Endothelial cell of umbilical vein (primary cell): ENCODE results near the gene CSHL1. TPM values are rescaled to one million over a fixed set of nuclear protein-coding genes. Genes with fewer than 3 reads are reported as not detected.

Experiments
- BruUV-seq: library from RNA; stranded (reverse); fragments of 400-500 nt; replicated peaks from 2 replicates; lab custom pipeline; 2021; lab: Mats Ljungman, UMichigan
- CTCF ChIA-PET: fragments of 300-600, 350-600 bp; sonication (Branson Sonifier 250); formaldehyde crosslinking; loops from one replicate; lab custom pipeline; 2021; ENCODE audit warnings: antibody characterized with exemption, inconsistent platforms; lab: Charles Lee
- POLR2A ChIA-PET: fragments of 300-600, 350-600 bp; sonication (Branson Sonifier 250); formaldehyde crosslinking; loops from one replicate; lab custom pipeline; 2021; ENCODE audit warnings: antibody characterized with exemption, inconsistent platforms; lab: Charles Lee
- DNase-seq: peaks from one replicate; pipeline ENCODE4 v3.0.0-alpha.2; 2011; ENCODE audit warnings: low read depth, low spot score
- FAIRE-seq: peaks from 2 replicates; lab custom pipeline; 2011; peaks lifted over from hg19 to GRCh38; lab: Jason Lieb, UNC
- H2AFZ ChIP-seq: 2 replicates; pipeline ENCODE4 v1.6.0; 2012; ENCODE audit warnings: low read depth, low read length, control low read depth, inconsistent platforms
- H3K27ac ChIP-seq: 2 replicates; pipeline ENCODE4 v1.5.1; 2011; ENCODE audit warnings: low read depth, mild to moderate bottlenecking, control low read depth, low read length, moderate library complexity; ENCODE audit not compliant: insufficient read depth
- H3K27me3 ChIP-seq, 2 experiments: 2 replicates each; pipeline versions ENCODE4 v1.6.0 to v1.6.1; 2011; ENCODE audit warnings: low read length in 2 of 2, mixed read lengths in 1 of 2; ENCODE audit not compliant: control insufficient read depth in 2 of 2, insufficient read depth in 2 of 2
- H3K36me3 ChIP-seq, 2 experiments: 2 replicates in 1 of 2; 3 replicates in 1 of 2; pipeline ENCODE4 v1.5.1; 2011; ENCODE audit warnings: low read length in 2 of 2, mild to moderate bottlenecking in 1 of 2, moderate library complexity in 1 of 2; ENCODE audit not compliant: control insufficient read depth in 2 of 2, insufficient read depth in 2 of 2; ENCODE audit errors: extremely low read depth in 1 of 2
- H3K4me1 ChIP-seq: 3 replicates; pipeline ENCODE4 v1.5.1; 2011; ENCODE audit warnings: mild to moderate bottlenecking, low read length; ENCODE audit not compliant: control insufficient read depth, insufficient read depth; ENCODE audit errors: extremely low read depth
- H3K4me2 ChIP-seq: 2 replicates; pipeline ENCODE4 v1.6.1; 2011; ENCODE audit warnings: low read length, control low read depth, mixed read lengths; ENCODE audit not compliant: insufficient read depth
- H3K4me3 ChIP-seq, 3 experiments: fragments of 200-600 bp in 1 of 3; sonication (generic), shearing (Covaris generic) in 1 of 3; replicated peaks in 1 of 3; 2 replicates each; pipeline ENCODE4 v1.5.1; 2011 to 2016; ENCODE audit warnings: control low read depth in 3 of 3, low read length in 3 of 3, mild to moderate bottlenecking in 2 of 3, inconsistent platforms in 1 of 3, low read depth in 1 of 3, moderate library complexity in 1 of 3; ENCODE audit not compliant: insufficient read depth in 1 of 3
- H3K79me2 ChIP-seq: 2 replicates; pipeline ENCODE4 v1.6.0; 2012; ENCODE audit warnings: low read length, inconsistent platforms; ENCODE audit not compliant: control insufficient read depth, insufficient read depth
- H3K9ac ChIP-seq: replicated peaks from 2 replicates; pipeline ENCODE3; 2011; ENCODE audit warnings: low read length, control low read depth; ENCODE audit not compliant: insufficient read depth; ENCODE audit errors: extremely low read depth
- H3K9me1 ChIP-seq: replicated peaks from 3 replicates; pipeline ENCODE4 v1.6.0; 2011; ENCODE audit warnings: mild to moderate bottlenecking, low read length; ENCODE audit not compliant: control insufficient read depth, insufficient read depth; ENCODE audit errors: extremely low read depth
- H3K9me3 ChIP-seq: replicated peaks from 2 replicates; pipeline ENCODE4 v1.5.1; 2012; ENCODE audit warnings: low read length, inconsistent platforms; ENCODE audit not compliant: control insufficient read depth, insufficient read depth
- H4K20me1 ChIP-seq: replicated peaks from 2 replicates; pipeline ENCODE3; 2011; ENCODE audit warnings: mild to moderate bottlenecking, low read length; ENCODE audit not compliant: control insufficient read depth, insufficient read depth; ENCODE audit errors: extremely low read depth
- EZH2 ChIP-seq: IDR thresholded peaks from 2 replicates; pipeline ENCODE4 v1.6.1; 2012; ENCODE audit warnings: borderline replicate concordance, low read depth, mild to moderate bottlenecking, moderate library complexity, low read length, inconsistent platforms; ENCODE audit not compliant: severe bottlenecking
- JUN ChIP-seq: IDR thresholded peaks from 2 replicates; pipeline ENCODE4 v1.6.1; 2011; ENCODE audit warnings: borderline replicate concordance, low read depth; ENCODE audit not compliant: insufficient read length, insufficient read depth
- POLR2A ChIP-seq: IDR thresholded peaks from 2 replicates; pipeline ENCODE4 v1.6.1; 2012; ENCODE audit warnings: low read depth, mild to moderate bottlenecking, control low read depth, low read length
- POLR2AphosphoS5 ChIP-seq: IDR thresholded peaks from 2 replicates; pipeline ENCODE4 v1.6.1; 2012; ENCODE audit warnings: low read depth, mild to moderate bottlenecking, control low read depth, low read length, moderate library complexity; ENCODE audit not compliant: insufficient read depth
- dilution Hi-C: fragments of 300-500 bp; cut with MboI; formaldehyde crosslinking; loops from one replicate; pipeline ENCODE4 v1.15.0; 2019; ENCODE audit warnings: low sequenced_read_pairs; ENCODE audit not compliant: extremely low pct_ligation_motif_present
- intact Hi-C: fragments of 100-400 bp; cut with micrococcal nuclease; formaldehyde crosslinking; loops from one replicate; pipeline ENCODE4 v1.10.0; 2022
- polyA plus RNA-seq, 4 experiments: library from polyadenylated mRNA; depleted of rRNA in 3 of 4; stranded (reverse) in 3 of 4; unstranded in 1 of 4; fragments of >200 nt; gene quantifications; 2 replicates each; pipeline versions ENCODE4 v1.2.1 to v1.2.3, GENCODE V29; 2011 to 2012; ENCODE audit warnings: missing spikeins in 1 of 4
- total RNA-seq: library from RNA; stranded (reverse); gene quantifications from 2 replicates; pipeline ENCODE4 v1.2.3, GENCODE V29; 2021
- TF ChIP-seq, protein P1 (sequence below), 2 donors: IDR thresholded peaks; 1 replicate in 1 of 2; 2 replicates in 1 of 2; pipeline ENCODE4 v1.5.1; 2011; ENCODE audit warnings: low read length in 2 of 2, mild to moderate bottlenecking in 2 of 2, moderate library complexity in 2 of 2, control low read depth in 1 of 2, inconsistent platforms in 1 of 2, low read depth in 1 of 2; ENCODE audit not compliant: insufficient read depth in 1 of 2; ENCODE audit errors: extremely low read depth in 1 of 2
- TF ChIP-seq, protein P2 (sequence below): IDR thresholded peaks from 2 replicates; pipeline ENCODE4 v1.6.1; 2011; ENCODE audit not compliant: insufficient read depth, insufficient read length

CSHL1 gene
- total and polyA plus RNA-seq, 2 donors (not counting 3 experiments of a cell fraction or from before 2014, with no cell fraction given) = not detected

DNA sequence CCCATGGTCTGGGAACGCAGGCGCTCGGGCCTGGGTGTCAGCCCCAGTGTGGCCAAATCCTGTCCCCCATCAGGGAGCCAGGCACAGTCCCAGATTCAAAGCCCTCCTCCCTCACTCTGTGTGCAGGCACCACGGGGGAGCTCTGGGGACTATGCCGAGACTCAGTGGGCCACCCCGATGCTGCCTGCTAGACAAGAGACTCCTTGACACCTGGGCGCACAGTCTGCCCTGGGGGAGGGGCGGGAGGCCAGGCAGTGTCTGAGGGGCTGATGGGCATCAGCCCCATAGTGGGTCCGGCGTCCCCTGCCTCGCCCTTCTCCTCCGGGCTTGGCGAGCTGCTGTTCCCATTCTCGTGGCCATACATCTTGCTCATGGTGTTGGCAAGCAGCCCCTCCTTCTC lies 29.5 kb upstream of the CSHL1 start:
- FAIRE-seq = no peak
- dilution Hi-C loops = no loop called here
- ChIA-PET POLR2A (no interaction called here), CTCF (interaction anchor here (0.9 to 1.9 kb wide), 5 partner anchors 21 to 193 kb away, joined by 3 to 9 read pairs (median 3); partner anchors contain the start of gene GH1)
- Histone ChIP-seq H3K9me1 (no peaks in the 10 kb centered on the region), H3K27ac (no peak overlapping the region), H3K27me3 (no peaks in the 10 kb centered on the region), H3K4me1 (no peaks in the 10 kb centered on the region), H3K9me3 (no peaks in the 10 kb centered on the region), H3K4me3 (no peak overlapping the region), H2AFZ (no peak overlapping the region), H3K4me2 (no peak overlapping the region), H3K79me2 (no peaks in the 10 kb centered on the region), H3K36me3 (no peaks in the 10 kb centered on the region), H3K9ac (no peak overlapping the region), H4K20me1 (no peaks in the 10 kb centered on the region)
- BruUV-seq = no TSS peak
- intact Hi-C loops = no loop called here
- TF ChIP-seq, protein P1, sequence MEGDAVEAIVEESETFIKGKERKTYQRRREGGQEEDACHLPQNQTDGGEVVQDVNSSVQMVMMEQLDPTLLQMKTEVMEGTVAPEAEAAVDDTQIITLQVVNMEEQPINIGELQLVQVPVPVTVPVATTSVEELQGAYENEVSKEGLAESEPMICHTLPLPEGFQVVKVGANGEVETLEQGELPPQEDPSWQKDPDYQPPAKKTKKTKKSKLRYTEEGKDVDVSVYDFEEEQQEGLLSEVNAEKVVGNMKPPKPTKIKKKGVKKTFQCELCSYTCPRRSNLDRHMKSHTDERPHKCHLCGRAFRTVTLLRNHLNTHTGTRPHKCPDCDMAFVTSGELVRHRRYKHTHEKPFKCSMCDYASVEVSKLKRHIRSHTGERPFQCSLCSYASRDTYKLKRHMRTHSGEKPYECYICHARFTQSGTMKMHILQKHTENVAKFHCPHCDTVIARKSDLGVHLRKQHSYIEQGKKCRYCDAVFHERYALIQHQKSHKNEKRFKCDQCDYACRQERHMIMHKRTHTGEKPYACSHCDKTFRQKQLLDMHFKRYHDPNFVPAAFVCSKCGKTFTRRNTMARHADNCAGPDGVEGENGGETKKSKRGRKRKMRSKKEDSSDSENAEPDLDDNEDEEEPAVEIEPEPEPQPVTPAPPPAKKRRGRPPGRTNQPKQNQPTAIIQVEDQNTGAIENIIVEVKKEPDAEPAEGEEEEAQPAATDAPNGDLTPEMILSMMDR (IDR thresholded peaks at IDR 0.05; ENCODE audit: extremely low read depth in 1 of 2, insufficient read depth in 1 of 2, low read depth in 1 of 2, low read length in 2 of 2) = no peak
- TF ChIP-seq EZH2 = no peak
- TF ChIP-seq JUN = no peak
- TF ChIP-seq, protein P2, sequence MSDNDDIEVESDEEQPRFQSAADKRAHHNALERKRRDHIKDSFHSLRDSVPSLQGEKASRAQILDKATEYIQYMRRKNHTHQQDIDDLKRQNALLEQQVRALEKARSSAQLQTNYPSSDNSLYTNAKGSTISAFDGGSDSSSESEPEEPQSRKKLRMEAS = no peak
- no peak for TF ChIP-seq POLR2A
- no peak for TF ChIP-seq POLR2AphosphoS5
- DNase-seq = no peak
